PFSK-1 (cell line): ENCODE results near the gene ATP6V0B.

ENCODE experiments used
- POLR2AphosphoS5 ChIP-seq: IDR thresholded peaks from 2 replicates; pipeline ENCODE4 v1.6.1; 2012; ENCODE audit warnings: low read depth, mild to moderate bottlenecking, control low read depth, low read length, moderate library complexity
- REST ChIP-seq, 2 experiments: IDR thresholded peaks; 2 replicates each; pipeline versions ENCODE4 v1.6.1 to v1.8.0; 2011 to 2012; ENCODE audit warnings: low read depth in 2 of 2, low read length in 2 of 2, control low read depth in 1 of 2, inconsistent platforms in 1 of 2, mild to moderate bottlenecking in 1 of 2, moderate library complexity in 1 of 2; ENCODE audit not compliant: insufficient read depth in 1 of 2
- TAF1 ChIP-seq: IDR thresholded peaks from 2 replicates; pipeline ENCODE4 v1.6.1; 2012; ENCODE audit warnings: low read length, control low read depth, borderline replicate concordance; ENCODE audit not compliant: insufficient read depth

GRCh38 chr1:43937179-43937865, 37.4 kb upstream of the ATP6V0B start:
- no peak for TF ChIP-seq POLR2AphosphoS5
- no peak for TF ChIP-seq TAF1
- no peak for TF ChIP-seq REST (IDR thresholded peaks at IDR 0.05; ENCODE audit: insufficient read depth in 1 of 2, low read depth in 2 of 2, low read length in 2 of 2)
